Measurements from ENCODE around the gene ECI1.

- no peak for TF ChIP-seq EZH2 (IDR thresholded peaks at IDR 0.05)
- TF ChIP-seq POLR2AphosphoS5 (IDR thresholded peaks at IDR 0.05; ENCODE audit: borderline replicate concordance, low read depth, low read length), result no peak
- TF ChIP-seq FOXP2 (optimal IDR thresholded peaks at IDR 0.05; ENCODE audit: control extremely low read depth, extremely low read length, insufficient read depth), result no peak
These were observed 23.1 kb downstream of the ECI1 start for GRCh38 chr16:2228161-2228824.

Measured in SK-N-MC (cell line).